Breast epithelium (tissue), 3 donors: ENCODE data around the gene TRERF1.

ENCODE experiments used
- CTCF ChIP-seq, 3 donors: fragments of 450-650 bp; IDR thresholded peaks; one replicate each; pipeline ENCODE4 v1.5.1; 2016 to 2017; ENCODE audit warnings: antibody characterized with exemption in 3 of 3, mild to moderate bottlenecking in 3 of 3, moderate library complexity in 3 of 3
- POLR2AphosphoS5 ChIP-seq, 3 donors: sonication (generic); formaldehyde crosslinking; IDR thresholded peaks; one replicate each; pipeline ENCODE4 v1.6.1; 2017; ENCODE audit warnings: antibody characterized with exemption in 3 of 3

GRCh38 chr6:42294759-42295158 is 157.0 kb downstream of the TRERF1 start:
- TF ChIP-seq CTCF (IDR thresholded peaks at IDR 0.05) = no peak
- TF ChIP-seq POLR2AphosphoS5 (IDR thresholded peaks at IDR 0.05) = no peak
